Ascending aorta (tissue), 2 donors: ENCODE data around the gene TWF2. TPM values are rescaled to one million over a fixed set of nuclear protein-coding genes. Genes with fewer than 3 reads are reported as not detected.

Experiments
- DNase-seq, 2 donors: peaks; one replicate each; pipeline ENCODE4 v3.0.0-alpha.2; 2019; ENCODE audit warnings: low spot score in 2 of 2
- H3K27ac ChIP-seq, 2 donors: fragments of 200-600 bp; sonication (generic); one replicate each; pipeline ENCODE4 v1.5.1; 2016 to 2017; ENCODE audit warnings: mild to moderate bottlenecking in 1 of 2
- H3K27me3 ChIP-seq: fragments of 200-600 bp; sonication (generic); one replicate; pipeline ENCODE4 v1.5.1; 2017
- H3K36me3 ChIP-seq, 2 donors: fragments of 200-600 bp; sonication (generic); one replicate each; pipeline ENCODE4 v1.5.1; 2016
- H3K4me1 ChIP-seq, 2 donors: fragments of 200-600 bp; sonication (generic); one replicate each; pipeline ENCODE4 v1.5.1; 2016 to 2017; ENCODE audit warnings: mild to moderate bottlenecking in 1 of 2
- H3K4me3 ChIP-seq, 2 donors: fragments of 200-600 bp; sonication (generic); one replicate each; pipeline ENCODE4 v1.5.1; 2016 to 2017; ENCODE audit warnings: mild to moderate bottlenecking in 1 of 2
- H3K9me3 ChIP-seq, 2 donors: fragments of 200-600 bp; sonication (generic); one replicate each; pipeline ENCODE4 v1.5.1; 2016
- CTCF ChIP-seq, 3 experiments: fragments of 200-600 bp in 2 of 3; fragments of 450-650 bp in 1 of 3; sonication (generic) in 2 of 3; IDR thresholded peaks; one replicate each; pipeline ENCODE4 v1.5.1; 2016 to 2019; ENCODE audit warnings: antibody characterized with exemption in 3 of 3, mild to moderate bottlenecking in 1 of 3, moderate library complexity in 1 of 3
- intact Hi-C: fragments of 100-400 bp; cut with DNase I; formaldehyde crosslinking; loops from one replicate; pipeline ENCODE4 v1.15.1; 2023
- total RNA-seq: library from RNA; depleted of rRNA; stranded (reverse); fragments of >200 nt; gene quantifications from one replicate; pipeline ENCODE4 v1.1.0, GENCODE V29; 2016

The TWF2 gene
- total RNA-seq, 1 donor from 2014 or later = 162 TPM

DNA sequence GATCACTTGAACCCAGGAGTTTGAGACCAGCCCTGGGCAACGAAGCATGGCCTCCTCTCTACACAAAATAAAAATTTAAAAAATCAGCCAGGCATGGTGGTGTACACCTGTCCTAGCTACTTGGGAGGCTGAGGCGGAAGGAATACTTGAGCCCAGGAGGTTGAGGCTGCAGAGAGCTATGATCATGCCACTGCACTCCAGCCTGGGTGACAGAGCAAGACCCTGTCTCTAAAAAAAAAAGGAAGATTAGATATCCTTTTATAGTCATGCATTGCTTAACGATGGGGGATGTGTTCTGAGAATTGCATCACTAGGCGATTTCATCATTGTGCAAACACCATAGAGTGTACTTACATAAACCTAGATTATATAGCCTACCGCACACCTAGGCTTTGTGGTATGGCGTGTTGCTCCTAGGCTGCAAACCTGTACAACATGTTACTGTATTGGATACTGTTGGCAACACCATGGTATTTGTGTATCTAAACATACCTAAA lies 28.4 kb downstream of the TWF2 start:
- no peaks in the 10 kb centered on the region for H3K27me3 ChIP-seq
- no peak for TF ChIP-seq CTCF (IDR thresholded peaks at IDR 0.05)
- intact Hi-C loops = no loop called here
- H3K36me3 ChIP-seq = peaks cover 91 to 96% of the 10 kb centered on the region in 2 donors
- no peaks in the 10 kb centered on the region for H3K9me3 ChIP-seq
- no peak overlapping the region for H3K4me3 ChIP-seq
- no peak for DNase-seq
- no peaks in the 10 kb centered on the region for H3K4me1 ChIP-seq
- no peak overlapping the region for H3K27ac ChIP-seq

DNA sequence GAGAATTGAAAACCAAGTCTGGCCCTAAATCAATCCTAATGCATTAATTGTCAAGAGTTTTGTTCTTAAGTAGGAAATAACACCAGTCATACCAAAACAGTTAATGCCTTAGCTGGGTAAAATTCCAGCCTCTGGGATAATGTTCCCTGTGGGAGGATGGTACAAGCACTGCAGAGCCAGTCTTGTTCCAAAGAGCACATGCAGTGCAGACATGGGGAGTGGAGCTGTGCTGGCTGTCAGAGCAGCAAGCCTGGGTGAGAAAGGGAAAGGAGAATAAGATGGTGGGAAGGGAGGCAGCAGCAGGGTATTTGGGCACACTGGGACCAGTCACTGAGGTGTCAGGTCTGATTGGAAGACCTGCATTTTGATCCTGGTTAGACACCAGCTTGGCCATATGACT lies 28.9 kb downstream of the TWF2 start:
- no peak for DNase-seq
- Histone ChIP-seq H3K27ac (no peak overlapping the region), H3K4me1 (no peaks in the 10 kb centered on the region), H3K4me3 (no peak overlapping the region), H3K36me3 (peaks cover 90 to 96% of the 10 kb centered on the region in 2 donors), H3K9me3 (no peaks in the 10 kb centered on the region), H3K27me3 (no peaks in the 10 kb centered on the region)
- no peak for TF ChIP-seq CTCF (IDR thresholded peaks at IDR 0.05)
- intact Hi-C loops = no loop called here

- intact Hi-C loops = no loop called here
- no peak for DNase-seq
- no peak overlapping the region for H3K4me3 ChIP-seq
- H3K27ac ChIP-seq = no peak overlapping the region
- H3K9me3 ChIP-seq = no peaks in the 10 kb centered on the region
- peaks cover 92 to 96% of the 10 kb centered on the region in 2 donors for H3K36me3 ChIP-seq
- no peaks in the 10 kb centered on the region for H3K27me3 ChIP-seq
- no peaks in the 10 kb centered on the region for H3K4me1 ChIP-seq
- no peak for TF ChIP-seq CTCF (IDR thresholded peaks at IDR 0.05)
Measured at GRCh38 chr3:52208556-52208955, 30.4 kb downstream of the TWF2 start.

DNA sequence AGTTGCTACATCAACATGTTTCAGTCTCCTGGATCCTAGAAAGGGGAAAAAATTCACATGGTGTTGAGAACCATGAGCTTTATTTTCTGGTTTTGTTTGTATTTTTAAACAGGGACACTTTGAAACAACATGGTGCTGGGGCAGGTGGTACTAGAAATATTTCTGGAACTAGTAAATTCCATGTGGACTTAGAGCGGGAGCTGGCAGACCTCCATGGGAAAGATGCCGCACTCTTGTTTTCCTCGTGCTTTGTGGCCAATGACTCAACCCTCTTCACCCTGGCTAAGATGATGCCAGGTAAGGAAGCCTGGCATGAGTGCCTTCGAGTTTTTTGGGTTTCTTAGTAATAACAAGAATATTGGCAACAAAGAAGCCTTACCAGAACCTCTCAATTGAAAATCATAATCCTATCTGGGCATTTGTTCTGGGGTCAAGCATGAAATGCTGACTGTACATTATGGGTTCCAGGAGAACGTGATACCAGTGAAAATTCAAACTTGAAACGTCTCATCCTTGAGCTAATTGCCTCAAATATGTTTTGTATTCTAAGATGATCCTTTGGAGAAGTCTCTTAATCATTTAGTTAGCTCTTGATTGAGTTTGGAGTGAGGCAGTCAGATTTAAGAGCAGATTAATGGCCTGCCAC lies 33.1 kb downstream of the TWF2 start:
- no peak for TF ChIP-seq CTCF (IDR thresholded peaks at IDR 0.05)
- Histone ChIP-seq H3K27me3 (no peaks in the 10 kb centered on the region), H3K27ac (no peak overlapping the region), H3K9me3 (no peaks in the 10 kb centered on the region), H3K36me3 (peaks cover 83 to 93% of the 10 kb centered on the region in 2 donors), H3K4me1 (no peaks in the 10 kb centered on the region), H3K4me3 (no peak overlapping the region)
- DNase-seq = no peak
- intact Hi-C loops = no loop called here

- Histone ChIP-seq H3K27ac (no peak overlapping the region), H3K36me3 (peaks cover 74 to 79% of the 10 kb centered on the region in 2 donors), H3K4me3 (no peak overlapping the region), H3K9me3 (no peaks in the 10 kb centered on the region), H3K27me3 (no peaks in the 10 kb centered on the region), H3K4me1 (peaks cover 0 to 3% of the 10 kb centered on the region in 2 donors)
- DNase-seq = no peak
- intact Hi-C loops = no loop called here
- no peak for TF ChIP-seq CTCF (IDR thresholded peaks at IDR 0.05)
Measured at GRCh38 chr3:52204337-52205073, 34.5 kb downstream of the TWF2 start.
